A549 (cell line): ENCODE data around the gene UNC93A. TPM values are rescaled to one million over a fixed set of nuclear protein-coding genes. Genes with fewer than 3 reads are reported as not detected.

Experiments used
- ATAC-seq, 2 experiments: fragments of 200-7000 bp in 1 of 2; fragments of >200 bp in 1 of 2; cut with Nextera tagmentation in 1 of 2; cut with Tn5 transposase in 1 of 2; 3 replicates each; pipeline versions ENCODE4 v1.8.0 to v1.9.1; 2018 to 2020; ENCODE audit warnings: mild to moderate bottlenecking in 1 of 2, moderate library complexity in 1 of 2
- CTCF ChIA-PET: fragments of 300-600 bp; sonication (Branson Sonifier 250); formaldehyde crosslinking; extraction: SDS; loops from one replicate; lab custom pipeline; 2021; ENCODE audit warnings: antibody characterized with exemption, inconsistent platforms; lab: Yijun Ruan, JAX
- POLR2A ChIA-PET: fragments of 350-600 bp; formaldehyde crosslinking; extraction: SDS; loops from one replicate; lab custom pipeline; 2021; ENCODE audit warnings: antibody characterized with exemption, inconsistent platforms; lab: Yijun Ruan, JAX
- DNase-seq, 2 experiments: peaks; one replicate each; pipeline versions ENCODE4 v3.0.0 to v3.0.0-alpha.2; 2011 to 2016; ENCODE audit warnings: low read depth in 1 of 2, low spot score in 1 of 2
- FAIRE-seq: peaks from 2 replicates; lab custom pipeline; 2011; peaks lifted over from hg19 to GRCh38; lab: Jason Lieb, UNC
- H3K27ac ChIP-seq, 2 experiments: fragments of >200 bp; sonication (Bioruptor Twin); formaldehyde crosslinking; 3 replicates each; pipeline ENCODE4 v1.5.1; 2016 to 2017
- H3K4me1 ChIP-seq: fragments of >200 bp; sonication (Bioruptor Twin); formaldehyde crosslinking; 3 replicates; pipeline ENCODE4 v1.6.1; 2016
- H3K4me2 ChIP-seq: fragments of >200 bp; sonication (Bioruptor Twin); formaldehyde crosslinking; 3 replicates; pipeline ENCODE4 v1.6.1; 2016
- H3K4me3 ChIP-seq: fragments of >200 bp; sonication (Bioruptor Twin); formaldehyde crosslinking; 3 replicates; pipeline ENCODE4 v1.5.1; 2016
- H3K9me3 ChIP-seq: fragments of >200 bp; sonication (Bioruptor Twin); formaldehyde crosslinking; 3 replicates; pipeline ENCODE4 v1.6.1; 2016
- ATOH8 ChIP-seq: fragments of 250-450 bp; sonication (Bioruptor Pico); IDR thresholded peaks from 2 replicates; pipeline ENCODE4 v1.5.0; 2020; ENCODE audit warnings: low read depth, mild to moderate bottlenecking, moderate library complexity
- BHLHE40 ChIP-seq: IDR thresholded peaks from 2 replicates; pipeline ENCODE4 v1.6.1; 2012; ENCODE audit warnings: low read depth, low read length, inconsistent platforms
- CBX2 ChIP-seq: fragments of 200-600 bp; sonication (generic); IDR thresholded peaks from 2 replicates; pipeline ENCODE4 v1.6.1; 2016; ENCODE audit warnings: low read depth, mild to moderate bottlenecking, borderline replicate concordance
- CEBPB ChIP-seq, 2 experiments: fragments of >200 bp in 1 of 2; sonication (Bioruptor Twin) in 1 of 2; formaldehyde crosslinking in 1 of 2; IDR thresholded peaks; 2 replicates each; pipeline ENCODE4 v1.6.1; 2012 to 2016
- CHD4 ChIP-seq: fragments of 200-600 bp; sonication (generic); IDR thresholded peaks from 2 replicates; pipeline ENCODE4 v1.6.1; 2016; ENCODE audit warnings: antibody characterized with exemption, mild to moderate bottlenecking, borderline replicate concordance
- EHF ChIP-seq: fragments of 250-450 bp; sonication (Bioruptor Pico); IDR thresholded peaks from 2 replicates; pipeline ENCODE4 v1.5.0; 2020; ENCODE audit warnings: mild to moderate bottlenecking
- ELK1 ChIP-seq: fragments of 150-350 bp; IDR thresholded peaks from 2 replicates; pipeline ENCODE4 v1.6.1; 2014; ENCODE audit warnings: low read depth, mild to moderate bottlenecking, low read length
- FOSB ChIP-seq: fragments of 250-450 bp; sonication (Bioruptor Pico); IDR thresholded peaks from 2 replicates; pipeline ENCODE4 v1.5.0; 2020; ENCODE audit warnings: mild to moderate bottlenecking, moderate library complexity
- FOSL2 ChIP-seq, 2 experiments: fragments of 450-650 bp in 1 of 2; fragments of >200 bp in 1 of 2; sonication (Bioruptor Twin) in 1 of 2; formaldehyde crosslinking; IDR thresholded peaks; 2 replicates each; pipeline versions ENCODE4 v1.5.0 to v1.6.1; 2016 to 2020; ENCODE audit warnings: mild to moderate bottlenecking in 1 of 2, moderate library complexity in 1 of 2
- GATA3 ChIP-seq: IDR thresholded peaks from 2 replicates; pipeline ENCODE4 v1.6.1; 2012; ENCODE audit warnings: borderline replicate concordance
- HDAC2 ChIP-seq: fragments of 200-600 bp; sonication (generic); IDR thresholded peaks from 2 replicates; pipeline ENCODE4 v1.6.1; 2016
- HES2 ChIP-seq: fragments of >200 bp; sonication (Bioruptor Twin); formaldehyde crosslinking; IDR thresholded peaks from 2 replicates; pipeline ENCODE4 v1.6.1; 2016
- HEYL ChIP-seq: fragments of 250-450 bp; sonication (Bioruptor Pico); IDR thresholded peaks from 2 replicates; pipeline ENCODE4 v1.8.0; 2021; ENCODE audit warnings: mild to moderate bottlenecking, moderate library complexity
- JUN ChIP-seq, 2 experiments: fragments of >200 bp; sonication (Bioruptor Twin); formaldehyde crosslinking; IDR thresholded peaks; 2 replicates in 1 of 2; 3 replicates in 1 of 2; pipeline ENCODE4 v1.6.1; 2016 to 2017
- JUNB ChIP-seq: fragments of >200 bp; sonication (Bioruptor Twin); formaldehyde crosslinking; IDR thresholded peaks from 2 replicates; pipeline ENCODE4 v1.6.1; 2016
- KDM5A ChIP-seq: fragments of 200-600 bp; sonication (generic); IDR thresholded peaks from 2 replicates; pipeline ENCODE4 v1.6.1; 2016; ENCODE audit warnings: antibody characterized with exemption, mild to moderate bottlenecking
- MAFK ChIP-seq: fragments of 450-650 bp; IDR thresholded peaks from 2 replicates; pipeline ENCODE4 v1.6.1; 2014; ENCODE audit not compliant: partially characterized antibody
- MAX ChIP-seq: IDR thresholded peaks from 2 replicates; pipeline ENCODE4 v1.6.1; 2012
- MAZ ChIP-seq: fragments of 150-350 bp; IDR thresholded peaks from 2 replicates; pipeline ENCODE4 v1.6.1; 2014; ENCODE audit warnings: antibody characterized with exemption, low read depth, low read length, borderline replicate concordance
- MYC ChIP-seq: IDR thresholded peaks from 2 replicates; pipeline ENCODE4 v1.6.1; 2012; ENCODE audit warnings: mild to moderate bottlenecking, inconsistent platforms, low read length, improper control_type of control experiment, borderline replicate concordance
- POLR2A ChIP-seq: IDR thresholded peaks from 2 replicates; pipeline ENCODE4 v1.6.1; 2012; ENCODE audit warnings: mild to moderate bottlenecking, low read length
- RARB ChIP-seq: fragments of 250-450 bp; sonication (Bioruptor Pico); IDR thresholded peaks from 2 replicates; pipeline ENCODE4 v1.8.0; 2021; ENCODE audit warnings: mild to moderate bottlenecking, moderate library complexity
- RCOR1 ChIP-seq: fragments of 150-350 bp; IDR thresholded peaks from 2 replicates; pipeline ENCODE4 v1.6.1; 2014; ENCODE audit warnings: antibody characterized with exemption, low read length, low read depth
- REST ChIP-seq: fragments of 200-600 bp; sonication (generic); IDR thresholded peaks from 2 replicates; pipeline ENCODE4 v1.6.1; 2016; ENCODE audit warnings: antibody characterized with exemption, mild to moderate bottlenecking, moderate library complexity
- TFCP2L1 ChIP-seq: fragments of 250-450 bp; sonication (Bioruptor Pico); IDR thresholded peaks from 2 replicates; pipeline ENCODE4 v1.5.0; 2021; ENCODE audit warnings: mild to moderate bottlenecking
- ZC3H11A ChIP-seq: fragments of 450-650 bp; IDR thresholded peaks from 2 replicates; pipeline ENCODE4 v1.6.1; 2014; ENCODE audit warnings: antibody characterized with exemption, mild to moderate bottlenecking
- ZFP36 ChIP-seq: fragments of 450-650 bp; IDR thresholded peaks from 2 replicates; pipeline ENCODE4 v1.6.1; 2014; ENCODE audit warnings: borderline replicate concordance; ENCODE audit not compliant: partially characterized antibody
- ZNF302 ChIP-seq: fragments of 250-450 bp; sonication (Bioruptor Pico); IDR thresholded peaks from 2 replicates; pipeline ENCODE4 v1.9.0; 2021; ENCODE audit warnings: inconsistent platforms, mild to moderate bottlenecking, moderate library complexity
- WGBS: methylation state at CpG from one replicate; pipeline ENCODE4 v1.1.6; 2017; ENCODE audit errors: missing lambda C conversion rate; 5-methylcytosine and 5-hydroxymethylcytosine counted together
- polyA plus RNA-seq, 4 experiments: library from polyadenylated mRNA; depleted of rRNA in 3 of 4; stranded (reverse); fragments of >200 nt; fragmentation: RNase III in 1 of 4; extraction: RNeasy Plus Mini Kit Qiagen cat#74134 plus additional on column Dnase treatment in 1 of 4; gene quantifications; 2 replicates in 3 of 4; 3 replicates in 1 of 4; pipeline ENCODE4 v1.2.3, GENCODE V29; 2011 to 2017

Gene UNC93A
- polyA plus RNA-seq, 2 of the 4 experiments (the other 2 are of a cell fraction), result not detected

GRCh38 chr6:167324111-167324510, 33.0 kb downstream of the UNC93A start:
- H3K4me1 ChIP-seq, result peaks cover 6% of the 10 kb centered on the region; the same call in 2 of the 3 replicates
- no peak for TF ChIP-seq BHLHE40
- no peak for TF ChIP-seq MAFK
- no peak for TF ChIP-seq JUNB
- TF ChIP-seq HEYL (CRISPR knock-in tag), result no peak
- no peak for TF ChIP-seq ZC3H11A
- TF ChIP-seq ATOH8, result no peak
- no peak for TF ChIP-seq CBX2
- TF ChIP-seq JUN (IDR thresholded peaks at IDR 0.05), result no peak
- TF ChIP-seq CHD4, result no peak
- TF ChIP-seq MAX, result no peak
- no peak for TF ChIP-seq KDM5A
- no peak for TF ChIP-seq ZNF302
- TF ChIP-seq FOSL2 (IDR thresholded peaks at IDR 0.05), result no peak
- TF ChIP-seq FOSL2 (CRISPR knock-in tag; IDR thresholded peaks at IDR 0.05), result no peak
- no peak for TF ChIP-seq REST
- no peak for TF ChIP-seq POLR2A
- TF ChIP-seq GATA3, result no peak
- no peak for TF ChIP-seq RCOR1
- no peak for TF ChIP-seq TFCP2L1 (CRISPR knock-in tag)
- POLR2A ChIA-PET, result no interaction called here
- FAIRE-seq (no peak), ATAC-seq (no peak), DNase-seq (no peak)
- H3K4me3 ChIP-seq, result no peak overlapping the region
- H3K9me3 ChIP-seq, result no peaks in the 10 kb centered on the region
- no peak overlapping the region for H3K27ac ChIP-seq
- WGBS, result 92% methylated on average over 10 of the region's 10 CpGs
- H3K4me2 ChIP-seq, result no peak overlapping the region
- CTCF ChIA-PET, result interaction anchor here (0.8 kb wide), 1 partner anchor 27 kb away, joined by 7 read pairs; no protein-coding TSS in a partner anchor

- Histone ChIP-seq H3K4me2 (no peak overlapping the region), H3K4me1 (no peaks in the 10 kb centered on the region), H3K4me3 (no peak overlapping the region), H3K9me3 (no peaks in the 10 kb centered on the region), H3K27ac (no peak overlapping the region)
- ChIA-PET POLR2A (no interaction called here), CTCF (no interaction called here)
- ATAC-seq, result no peak
- no peak for DNase-seq
- no peak for FAIRE-seq
- TF ChIP-seq KDM5A, result no peak
- no peak for TF ChIP-seq FOSB
- no peak for TF ChIP-seq MAZ
- TF ChIP-seq ZFP36, result no peak
- no peak for TF ChIP-seq REST
- TF ChIP-seq MYC, result no peak
- no peak for TF ChIP-seq HES2
- no peak for TF ChIP-seq ELK1
- TF ChIP-seq EHF (CRISPR knock-in tag), result no peak
- TF ChIP-seq RARB (CRISPR knock-in tag), result no peak
- TF ChIP-seq FOSL2 (IDR thresholded peaks at IDR 0.05), result no peak
- no peak for TF ChIP-seq FOSL2 (CRISPR knock-in tag; IDR thresholded peaks at IDR 0.05)
- no peak for TF ChIP-seq CEBPB (IDR thresholded peaks at IDR 0.05)
- TF ChIP-seq HDAC2, result no peak
- 92% methylated on average over 13 of the region's 13 CpGs for WGBS
These were observed 34.7 kb downstream of the UNC93A start for GRCh38 chr6:167325766-167326165.
